Measurements from ENCODE around the gene MAVS. TPM values are rescaled to one million over a fixed set of nuclear protein-coding genes. Genes with fewer than 3 reads are reported as not detected.

MAVS gene
- total RNA-seq, 2 experiments from 2014 or later, result 13.6 to 14.7 TPM

- TF ChIP-seq CTCF (IDR thresholded peaks at IDR 0.05), result no peak
- no peaks in the 10 kb centered on the region for H3K27me3 ChIP-seq (ENCODE audit: control insufficient read depth in 1 of 2, insufficient read depth in 2 of 2, low read length in 2 of 2)
- Mint-ChIP-seq H3K27me3 (no peaks in the 10 kb centered on the region), H3K4me1 (ENCODE audit: low read depth) (peaks cover 82% of the 10 kb centered on the region), H3K9me3 (no peaks in the 10 kb centered on the region), H3K4me3 (peak overlapping the region; percentile 73), H3K36me3 (ENCODE audit: low read depth) (peaks cover 10% of the 10 kb centered on the region), H3K27ac (peak overlapping the region; percentile 70)
- DNase-seq (no peak), ATAC-seq (ENCODE audit: poor library complexity) (no peak)
- ChIA-PET POLR2A (interaction anchor here (1.3 kb wide), 1 partner anchor 9 kb away, joined by 3 read pairs; no protein-coding TSS in a partner anchor), CTCF (no interaction called here)
- no peaks in the 10 kb centered on the region for H3K9me3 ChIP-seq (ENCODE audit: control insufficient read depth in 1 of 2, insufficient read depth in 1 of 2, low read length in 2 of 2)
- no peaks in the 10 kb centered on the region for H3K36me3 ChIP-seq (ENCODE audit: insufficient read depth, low read length)
- H3K4me1 ChIP-seq (ENCODE audit: insufficient read depth, low read length), result peaks cover 72% of the 10 kb centered on the region
- H3K4me3 ChIP-seq (ENCODE audit: low read length), result no peak overlapping the region
- peak overlapping the region in 1 of 2 donors; percentile 22 for H3K27ac ChIP-seq (ENCODE audit: low read depth in 1 of 2, low read length in 2 of 2)
- intact Hi-C loops (cut with DNase I, micrococcal nuclease), result loop anchor here in 1 of 2 experiments (10.0 kb wide), 1 partner anchor 85 kb away; no protein-coding TSS in a partner anchor
Measured at GRCh38 chr20:3900187-3900604, 53.6 kb downstream of the MAVS start.

- H3K4me1 ChIP-seq (ENCODE audit: insufficient read depth, low read length), result peaks cover 74% of the 10 kb centered on the region
- POLR2A ChIA-PET, result interaction anchor here (0.9 to 1.3 kb wide), 2 partner anchors 10 to 14 kb away, joined by 3 to 4 read pairs; no protein-coding TSS in a partner anchor
- no peak for TF ChIP-seq CTCF (IDR thresholded peaks at IDR 0.05)
- Mint-ChIP-seq H3K4me1 (ENCODE audit: low read depth) (peaks cover 76% of the 10 kb centered on the region), H3K27me3 (no peaks in the 10 kb centered on the region), H3K4me3 (peak overlapping the region; percentile 62), H3K9me3 (no peaks in the 10 kb centered on the region), H3K36me3 (ENCODE audit: low read depth) (peaks cover 4% of the 10 kb centered on the region), H3K27ac (peak overlapping the region; percentile 70)
- H3K27me3 ChIP-seq (ENCODE audit: control insufficient read depth in 1 of 2, insufficient read depth in 2 of 2, low read length in 2 of 2), result no peaks in the 10 kb centered on the region
- no peaks in the 10 kb centered on the region for H3K36me3 ChIP-seq (ENCODE audit: insufficient read depth, low read length)
- H3K4me3 ChIP-seq (ENCODE audit: low read length), result no peak overlapping the region
- CTCF ChIA-PET, result interaction anchor here (0.6 kb wide), 2 partner anchors 21 to 123 kb away, joined by 3 read pairs; no protein-coding TSS in a partner anchor
- DNase-seq, result no peak
- ATAC-seq (ENCODE audit: poor library complexity), result no peak
- intact Hi-C loops (cut with DNase I, micrococcal nuclease), result loop anchor here in 1 of 2 experiments (10.0 kb wide), 1 partner anchor 84 kb away; no protein-coding TSS in a partner anchor
- no peaks in the 10 kb centered on the region for H3K9me3 ChIP-seq (ENCODE audit: control insufficient read depth in 1 of 2, insufficient read depth in 1 of 2, low read length in 2 of 2)
- peak overlapping the region in 1 of 2 donors; percentile 7 for H3K27ac ChIP-seq (ENCODE audit: low read depth in 1 of 2, low read length in 2 of 2)
Measured at GRCh38 chr20:3901028-3901705, 54.5 kb downstream of the MAVS start.

GRCh38 chr20:3901706-3902440 lies 55.2 kb downstream of the MAVS start:
- peaks cover 74% of the 10 kb centered on the region for H3K4me1 ChIP-seq (ENCODE audit: insufficient read depth, low read length)
- CTCF ChIA-PET, result interaction anchor here (0.6 to 1.1 kb wide), 3 partner anchors 11 to 122 kb away, joined by 3 read pairs; no protein-coding TSS in a partner anchor
- H3K4me3 Mint-ChIP-seq, result peak overlapping the region; percentile 62
- no peak overlapping the region for H3K4me3 ChIP-seq (ENCODE audit: low read length)
- POLR2A ChIA-PET, result interaction anchor here (0.9 kb wide), 1 partner anchor 14 kb away, joined by 4 read pairs; no protein-coding TSS in a partner anchor
- TF ChIP-seq CTCF (IDR thresholded peaks at IDR 0.05), result no peak
- DNase-seq, result no peak
- H3K27ac Mint-ChIP-seq, result peak overlapping the region; percentile 70
- intact Hi-C loops (cut with DNase I, micrococcal nuclease), result loop anchor here in 1 of 2 experiments (10.0 kb wide), 1 partner anchor 83 kb away; no protein-coding TSS in a partner anchor
- no peaks in the 10 kb centered on the region for H3K27me3 Mint-ChIP-seq
- H3K4me1 Mint-ChIP-seq (ENCODE audit: low read depth), result peaks cover 76% of the 10 kb centered on the region
- no peaks in the 10 kb centered on the region for H3K36me3 ChIP-seq (ENCODE audit: insufficient read depth, low read length)
- no peaks in the 10 kb centered on the region for H3K9me3 ChIP-seq (ENCODE audit: control insufficient read depth in 1 of 2, insufficient read depth in 1 of 2, low read length in 2 of 2)
- H3K9me3 Mint-ChIP-seq, result no peaks in the 10 kb centered on the region
- peaks cover under 1% of the 10 kb centered on the region for H3K36me3 Mint-ChIP-seq (ENCODE audit: low read depth)
- no peak overlapping the region for H3K27ac ChIP-seq (ENCODE audit: low read depth in 1 of 2, low read length in 2 of 2)
- ATAC-seq (ENCODE audit: poor library complexity), result no peak
- H3K27me3 ChIP-seq (ENCODE audit: control insufficient read depth in 1 of 2, insufficient read depth in 2 of 2, low read length in 2 of 2), result no peaks in the 10 kb centered on the region

All from CD4-positive, alpha-beta T cell (primary cell).